HepG2 (cell line): ENCODE results near the gene ARHGEF16. TPM values are rescaled to one million over a fixed set of nuclear protein-coding genes. Genes with fewer than 3 reads are reported as not detected.
A peak's percentile ranks its signal among the peaks of the same experiment; 100 is the strongest.

Source experiments
- BCL6 ChIP-seq: IDR thresholded peaks from 2 replicates; pipeline ENCODE4 v1.6.1; 2016; ENCODE audit warnings: missing genetic modification reagents, missing compliant biosample characterization
- CCDC6 ChIP-seq: sonication (generic); formaldehyde crosslinking; IDR thresholded peaks from 2 replicates; pipeline ENCODE4 v1.8.1; 2022; ENCODE audit warnings: mild to moderate bottlenecking, missing genetic modification reagents, moderate library complexity
- CHCHD3 ChIP-seq: sonication (generic); formaldehyde crosslinking; IDR thresholded peaks from 2 replicates; pipeline ENCODE4 v1.8.0; 2022; ENCODE audit warnings: mild to moderate bottlenecking, missing genetic modification reagents, moderate library complexity
- DPF2 ChIP-seq: sonication (generic); formaldehyde crosslinking; IDR thresholded peaks from 2 replicates; pipeline ENCODE4 v1.4.0; 2020; ENCODE audit warnings: mild to moderate bottlenecking, low read depth, missing genetic modification reagents, borderline replicate concordance
- EEA1 ChIP-seq: sonication (generic); formaldehyde crosslinking; IDR thresholded peaks from 2 replicates; pipeline ENCODE4 v1.5.1; 2020; ENCODE audit warnings: mild to moderate bottlenecking, missing genetic modification reagents, borderline replicate concordance
- FLYWCH1 ChIP-seq: sonication (generic); formaldehyde crosslinking; IDR thresholded peaks from 2 replicates; pipeline ENCODE4 v1.8.1; 2023; ENCODE audit warnings: mild to moderate bottlenecking, missing genetic modification reagents
- HNRNPH1 ChIP-seq: fragments of 200-400 bp; formaldehyde crosslinking; optimal IDR thresholded peaks from 2 replicates; pipeline ENCODE3; 2017; ENCODE audit warnings: mild to moderate bottlenecking, low read depth, low read length
- JDP2 ChIP-seq: sonication (generic); formaldehyde crosslinking; IDR thresholded peaks from 2 replicates; pipeline ENCODE4 v1.8.1; 2022; ENCODE audit warnings: missing genetic modification reagents, borderline replicate concordance
- MEIS1 ChIP-seq: sonication (generic); formaldehyde crosslinking; IDR thresholded peaks from 2 replicates; pipeline ENCODE4 v1.9.0; 2021; ENCODE audit warnings: mild to moderate bottlenecking, missing genetic modification reagents, moderate library complexity, borderline replicate concordance
- U2AF1 ChIP-seq: fragments of 200-400 bp; formaldehyde crosslinking; optimal IDR thresholded peaks from 2 replicates; pipeline ENCODE3; 2017; ENCODE audit warnings: mild to moderate bottlenecking, low read depth, low read length
- ZFP36L1 ChIP-seq: sonication (generic); formaldehyde crosslinking; IDR thresholded peaks from 2 replicates; pipeline ENCODE4 v1.8.0; 2022; ENCODE audit warnings: mild to moderate bottlenecking, missing genetic modification reagents, moderate library complexity
- ZNF207 ChIP-seq: fragments of 450-650 bp; IDR thresholded peaks from 2 replicates; pipeline ENCODE4 v1.6.1; 2016; ENCODE audit warnings: antibody characterized with exemption, borderline replicate concordance
- ZNF282 ChIP-seq: fragments of 450-650 bp; IDR thresholded peaks from 2 replicates; pipeline ENCODE4 v1.6.1; 2018; ENCODE audit not compliant: partially characterized antibody
- ZNF577 ChIP-seq: sonication (generic); formaldehyde crosslinking; IDR thresholded peaks from 2 replicates; pipeline ENCODE4 v1.4.0; 2020; ENCODE audit warnings: mild to moderate bottlenecking, low read depth, missing genetic modification reagents, borderline replicate concordance
- ZNF772 ChIP-seq: sonication (generic); formaldehyde crosslinking; IDR thresholded peaks from 2 replicates; pipeline ENCODE4 v1.5.0; 2020; ENCODE audit warnings: mild to moderate bottlenecking, missing genetic modification reagents
- polyA plus RNA-seq, 8 experiments: library from polyadenylated mRNA; depleted of rRNA in 3 of 8; stranded (reverse) in 7 of 8; unstranded in 1 of 8; fragments of >200 nt; fragmentation: Illumina TruSeq in 4 of 8; extraction: Trizol in 4 of 8; gene quantifications; 2 replicates each; pipeline versions ENCODE4 v1.2.1 to v1.2.3, GENCODE V29; 2011 to 2016; ENCODE audit warnings: low read depth in 4 of 8, missing spikeins in 1 of 8, mixed read lengths in 1 of 8; ENCODE audit not compliant: insufficient read depth in 1 of 8
- total RNA-seq, 5 experiments: library from RNA; depleted of rRNA; stranded (reverse); fragments of >200 nt; fragmentation: Illumina TruSeq; extraction: Trizol; gene quantifications; 2 replicates each; pipeline ENCODE4 v1.2.3, GENCODE V29; 2016; ENCODE audit warnings: low read depth in 1 of 5
- TF ChIP-seq, protein P1 (sequence below): sonication (generic); formaldehyde crosslinking; IDR thresholded peaks from 2 replicates; pipeline ENCODE4 v1.4.0; 2020; ENCODE audit warnings: low read depth, missing genetic modification reagents
- TF ChIP-seq, protein P2 (sequence below): sonication (generic); formaldehyde crosslinking; IDR thresholded peaks from 2 replicates; pipeline ENCODE4 v1.8.0; 2022; ENCODE audit warnings: low read depth, missing genetic modification reagents
- TF ChIP-seq, protein P3 (sequence below): sonication (generic); formaldehyde crosslinking; IDR thresholded peaks from 2 replicates; pipeline ENCODE4 v1.5.0; 2020; ENCODE audit warnings: missing genetic modification reagents, mild to moderate bottlenecking, borderline replicate concordance
- TF ChIP-seq, protein P4 (sequence below): sonication (generic); formaldehyde crosslinking; IDR thresholded peaks from 2 replicates; pipeline ENCODE4 v1.9.0; 2021; ENCODE audit warnings: missing genetic modification reagents, borderline replicate concordance

ARHGEF16 gene
- total and polyA plus RNA-seq, 2 of the 13 experiments (the other 11 are each of a cell fraction or from before 2014, with no cell fraction given): 20.3 to 39.9 TPM

DNA sequence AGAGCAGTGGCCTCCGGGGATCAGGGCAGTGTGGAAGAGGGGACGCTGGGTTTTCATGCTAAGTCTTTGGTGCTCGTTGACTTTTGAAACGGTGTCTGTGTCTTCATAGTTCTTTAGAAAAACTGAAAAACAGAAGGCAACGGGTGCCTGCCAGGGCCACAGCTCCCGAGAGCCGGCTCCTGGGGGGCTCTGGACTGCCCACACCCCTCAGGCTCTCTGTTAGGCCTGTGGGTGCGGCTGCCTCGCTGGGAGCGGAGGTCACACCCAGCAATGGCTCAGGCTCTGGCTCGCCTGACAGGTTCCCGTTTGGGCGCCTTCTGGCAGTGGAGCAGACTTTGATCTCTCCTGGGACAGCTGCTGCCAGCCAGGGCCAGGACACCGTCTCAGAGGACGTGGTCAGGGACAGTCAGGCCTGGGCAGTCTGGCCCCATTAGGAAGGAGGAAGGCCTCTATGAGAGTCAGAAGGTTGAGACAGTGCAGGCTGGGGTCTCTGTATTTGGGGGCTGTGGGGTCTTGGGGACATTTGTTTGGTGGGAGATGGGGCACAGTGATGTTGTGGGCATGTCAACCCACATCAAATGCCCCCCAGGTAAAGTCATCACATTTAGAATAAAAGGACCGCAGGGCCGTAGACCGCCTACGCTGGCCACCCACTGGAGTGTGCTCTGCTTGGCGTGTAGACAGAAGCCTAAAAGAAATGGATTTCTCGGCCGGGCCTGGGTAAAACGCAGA is 5.6 kb downstream of the ARHGEF16 start (continued):
- no peak for TF ChIP-seq HNRNPH1
- TF ChIP-seq, protein P1, sequence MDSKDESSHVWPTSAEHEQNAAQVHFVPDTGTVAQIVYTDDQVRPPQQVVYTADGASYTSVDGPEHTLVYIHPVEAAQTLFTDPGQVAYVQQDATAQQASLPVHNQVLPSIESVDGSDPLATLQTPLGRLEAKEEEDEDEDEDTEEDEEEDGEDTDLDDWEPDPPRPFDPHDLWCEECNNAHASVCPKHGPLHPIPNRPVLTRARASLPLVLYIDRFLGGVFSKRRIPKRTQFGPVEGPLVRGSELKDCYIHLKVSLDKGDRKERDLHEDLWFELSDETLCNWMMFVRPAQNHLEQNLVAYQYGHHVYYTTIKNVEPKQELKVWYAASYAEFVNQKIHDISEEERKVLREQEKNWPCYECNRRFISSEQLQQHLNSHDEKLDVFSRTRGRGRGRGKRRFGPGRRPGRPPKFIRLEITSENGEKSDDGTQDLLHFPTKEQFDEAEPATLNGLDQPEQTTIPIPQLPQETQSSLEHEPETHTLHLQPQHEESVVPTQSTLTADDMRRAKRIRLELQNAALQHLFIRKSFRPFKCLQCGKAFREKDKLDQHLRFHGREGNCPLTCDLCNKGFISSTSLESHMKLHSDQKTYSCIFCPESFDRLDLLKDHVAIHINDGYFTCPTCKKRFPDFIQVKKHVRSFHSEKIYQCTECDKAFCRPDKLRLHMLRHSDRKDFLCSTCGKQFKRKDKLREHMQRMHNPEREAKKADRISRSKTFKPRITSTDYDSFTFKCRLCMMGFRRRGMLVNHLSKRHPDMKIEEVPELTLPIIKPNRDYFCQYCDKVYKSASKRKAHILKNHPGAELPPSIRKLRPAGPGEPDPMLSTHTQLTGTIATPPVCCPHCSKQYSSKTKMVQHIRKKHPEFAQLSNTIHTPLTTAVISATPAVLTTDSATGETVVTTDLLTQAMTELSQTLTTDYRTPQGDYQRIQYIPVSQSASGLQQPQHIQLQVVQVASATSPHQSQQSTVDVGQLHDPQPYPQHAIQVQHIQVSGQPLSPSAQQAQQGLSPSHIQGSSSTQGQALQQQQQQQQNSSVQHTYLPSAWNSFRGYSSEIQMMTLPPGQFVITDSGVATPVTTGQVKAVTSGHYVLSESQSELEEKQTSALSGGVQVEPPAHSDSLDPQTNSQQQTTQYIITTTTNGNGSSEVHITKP: peak; percentile 91
- TF ChIP-seq U2AF1: no peak
- TF ChIP-seq, protein P2, sequence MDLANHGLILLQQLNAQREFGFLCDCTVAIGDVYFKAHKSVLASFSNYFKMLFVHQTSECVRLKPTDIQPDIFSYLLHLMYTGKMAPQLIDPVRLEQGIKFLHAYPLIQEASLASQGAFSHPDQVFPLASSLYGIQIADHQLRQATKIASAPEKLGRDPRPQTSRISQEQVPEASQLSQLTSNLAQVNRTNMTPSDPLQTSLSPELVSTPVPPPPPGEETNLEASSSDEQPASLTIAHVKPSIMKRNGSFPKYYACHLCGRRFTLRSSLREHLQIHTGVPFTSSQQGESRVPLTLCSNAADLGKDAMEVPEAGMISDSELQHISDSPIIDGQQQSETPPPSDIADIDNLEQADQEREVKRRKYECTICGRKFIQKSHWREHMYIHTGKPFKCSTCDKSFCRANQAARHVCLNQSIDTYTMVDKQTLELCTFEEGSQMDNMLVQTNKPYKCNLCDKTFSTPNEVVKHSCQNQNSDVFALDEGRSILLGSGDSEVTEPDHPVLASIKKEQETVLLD (CRISPR knock-in tag): no peak
- no peak for TF ChIP-seq FLYWCH1 (CRISPR knock-in tag)
- TF ChIP-seq ZNF577: no peak
- no peak for TF ChIP-seq JDP2 (CRISPR knock-in tag)
- TF ChIP-seq CCDC6 (CRISPR knock-in tag): no peak
- no peak for TF ChIP-seq ZNF282
- peak; percentile 89; the same call in 1 of the 2 replicates for TF ChIP-seq EEA1 (CRISPR knock-in tag)
- peak; percentile 2; the same call in 1 of the 2 replicates for TF ChIP-seq ZFP36L1 (CRISPR knock-in tag)
- TF ChIP-seq, protein P3, sequence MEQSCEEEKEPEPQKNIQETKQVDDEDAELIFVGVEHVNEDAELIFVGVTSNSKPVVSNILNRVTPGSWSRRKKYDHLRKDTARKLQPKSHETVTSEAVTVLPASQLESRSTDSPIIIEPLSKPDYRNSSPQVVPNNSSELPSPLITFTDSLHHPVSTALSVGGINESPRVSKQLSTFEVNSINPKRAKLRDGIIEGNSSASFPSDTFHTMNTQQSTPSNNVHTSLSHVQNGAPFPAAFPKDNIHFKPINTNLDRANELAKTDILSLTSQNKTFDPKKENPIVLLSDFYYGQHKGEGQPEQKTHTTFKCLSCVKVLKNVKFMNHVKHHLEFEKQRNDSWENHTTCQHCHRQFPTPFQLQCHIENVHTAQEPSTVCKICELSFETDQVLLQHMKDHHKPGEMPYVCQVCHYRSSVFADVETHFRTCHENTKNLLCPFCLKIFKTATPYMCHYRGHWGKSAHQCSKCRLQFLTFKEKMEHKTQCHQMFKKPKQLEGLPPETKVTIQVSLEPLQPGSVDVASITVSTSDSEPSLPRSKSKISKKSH: no peak; the same call in 1 of the 2 replicates
- peak; percentile 83 for TF ChIP-seq ZNF772
- TF ChIP-seq, protein P4, sequence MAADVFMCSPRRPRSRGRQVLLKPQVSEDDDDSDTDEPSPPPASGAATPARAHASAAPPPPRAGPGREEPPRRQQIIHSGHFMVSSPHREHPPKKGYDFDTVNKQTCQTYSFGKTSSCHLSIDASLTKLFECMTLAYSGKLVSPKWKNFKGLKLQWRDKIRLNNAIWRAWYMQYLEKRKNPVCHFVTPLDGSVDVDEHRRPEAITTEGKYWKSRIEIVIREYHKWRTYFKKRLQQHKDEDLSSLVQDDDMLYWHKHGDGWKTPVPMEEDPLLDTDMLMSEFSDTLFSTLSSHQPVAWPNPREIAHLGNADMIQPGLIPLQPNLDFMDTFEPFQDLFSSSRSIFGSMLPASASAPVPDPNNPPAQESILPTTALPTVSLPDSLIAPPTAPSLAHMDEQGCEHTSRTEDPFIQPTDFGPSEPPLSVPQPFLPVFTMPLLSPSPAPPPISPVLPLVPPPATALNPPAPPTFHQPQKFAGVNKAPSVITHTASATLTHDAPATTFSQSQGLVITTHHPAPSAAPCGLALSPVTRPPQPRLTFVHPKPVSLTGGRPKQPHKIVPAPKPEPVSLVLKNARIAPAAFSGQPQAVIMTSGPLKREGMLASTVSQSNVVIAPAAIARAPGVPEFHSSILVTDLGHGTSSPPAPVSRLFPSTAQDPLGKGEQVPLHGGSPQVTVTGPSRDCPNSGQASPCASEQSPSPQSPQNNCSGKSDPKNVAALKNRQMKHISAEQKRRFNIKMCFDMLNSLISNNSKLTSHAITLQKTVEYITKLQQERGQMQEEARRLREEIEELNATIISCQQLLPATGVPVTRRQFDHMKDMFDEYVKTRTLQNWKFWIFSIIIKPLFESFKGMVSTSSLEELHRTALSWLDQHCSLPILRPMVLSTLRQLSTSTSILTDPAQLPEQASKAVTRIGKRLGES (CRISPR knock-in tag): no peak
- TF ChIP-seq MEIS1 (CRISPR knock-in tag): peak; percentile 70; the same call in 1 of the 2 replicates
- no peak for TF ChIP-seq CHCHD3
- no peak for TF ChIP-seq ZNF207
- TF ChIP-seq BCL6 (CRISPR knock-in tag): 0 out of 2 replicates have a peak, but pooled peaks have one; percentile 28
- TF ChIP-seq DPF2 (CRISPR knock-in tag): no peak
